GM18909 (cell line): Measurements from ENCODE around the gene GFRA3.

Experiments
- ATAC-seq: cut with Tn5 transposase; IDR thresholded peaks from one replicate; pipeline ENCODE4 v1.9.1; 2021; ENCODE audit warnings: mild to moderate bottlenecking; ENCODE audit not compliant: unreplicated experiment, poor library complexity

Gene GFRA3

DNA sequence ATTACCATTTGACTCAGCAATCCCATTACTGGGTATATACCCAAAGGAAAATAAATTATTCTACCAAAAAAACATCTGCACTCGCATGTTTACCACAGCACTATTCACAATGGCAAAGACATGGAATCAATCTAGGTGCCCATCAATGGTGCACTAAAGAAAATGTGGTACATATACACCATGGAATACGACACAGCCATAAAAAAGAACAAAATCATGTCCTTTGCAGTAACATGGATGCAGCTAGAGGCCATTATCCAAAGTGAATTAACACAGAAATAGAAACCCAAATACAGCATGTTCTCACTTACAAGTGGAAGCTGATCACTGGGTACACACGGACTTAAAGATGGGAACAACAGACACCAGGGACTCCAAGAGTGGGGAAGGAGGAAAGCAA, 63.4 kb downstream of the GFRA3 start:
- no peak for ATAC-seq
